HepG2 (cell line): ENCODE results near the gene MSI2. TPM values are rescaled to one million over a fixed set of nuclear protein-coding genes. Genes with fewer than 3 reads are reported as not detected.

Experiments
- HOXA3 ChIP-seq: sonication (generic); formaldehyde crosslinking; IDR thresholded peaks from 2 replicates; pipeline ENCODE4 v1.5.0; 2020; ENCODE audit warnings: missing genetic modification reagents
- MXD3 ChIP-seq: IDR thresholded peaks from 2 replicates; pipeline ENCODE4 v1.6.1; 2016; ENCODE audit warnings: mild to moderate bottlenecking, missing biosample characterization, missing genetic modification reagents
- RERE ChIP-seq: IDR thresholded peaks from 2 replicates; pipeline ENCODE4 v1.6.1; 2016; ENCODE audit warnings: low read depth, missing genetic modification reagents, missing compliant biosample characterization
- SP140L ChIP-seq: sonication (generic); formaldehyde crosslinking; IDR thresholded peaks from 2 replicates; pipeline ENCODE4 v1.4.0; 2020; ENCODE audit warnings: missing genetic modification reagents, borderline replicate concordance
- TCF7L2 ChIP-seq: IDR thresholded peaks from 2 replicates; pipeline ENCODE4 v1.6.1; 2011; ENCODE audit warnings: mild to moderate bottlenecking, low read depth, low read length, moderate library complexity
- ZKSCAN1 ChIP-seq: fragments of 150-350 bp; IDR thresholded peaks from 2 replicates; pipeline ENCODE4 v1.6.1; 2014; ENCODE audit warnings: low read length
- ZMAT3 ChIP-seq: sonication (generic); formaldehyde crosslinking; conservative IDR thresholded peaks from 2 replicates; pipeline ENCODE4 v1.7.0; 2021; ENCODE audit warnings: missing genetic modification reagents
- ZNF160 ChIP-seq: sonication (generic); formaldehyde crosslinking; IDR thresholded peaks from 2 replicates; pipeline ENCODE4 v1.8.0; 2022; ENCODE audit warnings: mild to moderate bottlenecking, inconsistent platforms, missing genetic modification reagents
- ZNF646 ChIP-seq: sonication (generic); formaldehyde crosslinking; IDR thresholded peaks from 2 replicates; pipeline ENCODE4 v1.9.0; 2021; ENCODE audit warnings: mild to moderate bottlenecking, missing genetic modification reagents
- polyA plus RNA-seq, 8 experiments: library from polyadenylated mRNA; depleted of rRNA in 3 of 8; stranded (reverse) in 7 of 8; unstranded in 1 of 8; fragments of >200 nt; fragmentation: Illumina TruSeq in 4 of 8; extraction: Trizol in 4 of 8; gene quantifications; 2 replicates each; pipeline versions ENCODE4 v1.2.1 to v1.2.3, GENCODE V29; 2011 to 2016; ENCODE audit warnings: low read depth in 4 of 8, missing spikeins in 1 of 8, mixed read lengths in 1 of 8; ENCODE audit not compliant: insufficient read depth in 1 of 8
- total RNA-seq, 5 experiments: library from RNA; depleted of rRNA; stranded (reverse); fragments of >200 nt; fragmentation: Illumina TruSeq; extraction: Trizol; gene quantifications; 2 replicates each; pipeline ENCODE4 v1.2.3, GENCODE V29; 2016; ENCODE audit warnings: low read depth in 1 of 5
- TF ChIP-seq, protein P1 (sequence below): sonication (generic); formaldehyde crosslinking; conservative IDR thresholded peaks from 2 replicates; pipeline ENCODE4 v1.8.0; 2022; ENCODE audit warnings: missing genetic modification reagents
- TF ChIP-seq, protein P2 (sequence below): sonication (generic); formaldehyde crosslinking; IDR thresholded peaks from 2 replicates; pipeline ENCODE4 v1.5.0; 2020; ENCODE audit warnings: missing genetic modification reagents

The MSI2 gene
- total and polyA plus RNA-seq, 2 of the 13 experiments (the other 11 are each of a cell fraction or from before 2014, with no cell fraction given): 77.5 to 78.4 TPM

- TF ChIP-seq RERE (CRISPR knock-in tag): peak; percentile 86
- peak; percentile 87 for TF ChIP-seq ZNF646 (CRISPR knock-in tag)
- TF ChIP-seq, protein P1, sequence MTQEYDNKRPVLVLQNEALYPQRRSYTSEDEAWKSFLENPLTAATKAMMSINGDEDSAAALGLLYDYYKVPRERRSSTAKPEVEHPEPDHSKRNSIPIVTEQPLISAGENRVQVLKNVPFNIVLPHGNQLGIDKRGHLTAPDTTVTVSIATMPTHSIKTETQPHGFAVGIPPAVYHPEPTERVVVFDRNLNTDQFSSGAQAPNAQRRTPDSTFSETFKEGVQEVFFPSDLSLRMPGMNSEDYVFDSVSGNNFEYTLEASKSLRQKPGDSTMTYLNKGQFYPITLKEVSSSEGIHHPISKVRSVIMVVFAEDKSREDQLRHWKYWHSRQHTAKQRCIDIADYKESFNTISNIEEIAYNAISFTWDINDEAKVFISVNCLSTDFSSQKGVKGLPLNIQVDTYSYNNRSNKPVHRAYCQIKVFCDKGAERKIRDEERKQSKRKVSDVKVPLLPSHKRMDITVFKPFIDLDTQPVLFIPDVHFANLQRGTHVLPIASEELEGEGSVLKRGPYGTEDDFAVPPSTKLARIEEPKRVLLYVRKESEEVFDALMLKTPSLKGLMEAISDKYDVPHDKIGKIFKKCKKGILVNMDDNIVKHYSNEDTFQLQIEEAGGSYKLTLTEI (CRISPR knock-in tag): no peak
- TF ChIP-seq ZMAT3: no peak; the same call in 1 of the 2 replicates
- TF ChIP-seq, protein P2, sequence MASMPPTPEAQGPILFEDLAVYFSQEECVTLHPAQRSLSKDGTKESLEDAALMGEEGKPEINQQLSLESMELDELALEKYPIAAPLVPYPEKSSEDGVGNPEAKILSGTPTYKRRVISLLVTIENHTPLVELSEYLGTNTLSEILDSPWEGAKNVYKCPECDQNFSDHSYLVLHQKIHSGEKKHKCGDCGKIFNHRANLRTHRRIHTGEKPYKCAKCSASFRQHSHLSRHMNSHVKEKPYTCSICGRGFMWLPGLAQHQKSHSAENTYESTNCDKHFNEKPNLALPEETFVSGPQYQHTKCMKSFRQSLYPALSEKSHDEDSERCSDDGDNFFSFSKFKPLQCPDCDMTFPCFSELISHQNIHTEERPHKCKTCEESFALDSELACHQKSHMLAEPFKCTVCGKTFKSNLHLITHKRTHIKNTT: no peak
- 0 out of 2 replicates have a peak, but pooled peaks have one; percentile 41 for TF ChIP-seq ZKSCAN1
- peak; percentile 84 for TF ChIP-seq HOXA3 (CRISPR knock-in tag)
- no peak; the same call in 1 of the 2 replicates for TF ChIP-seq ZNF160
- 0 out of 2 replicates have a peak, but pooled peaks have one; percentile 18 for TF ChIP-seq SP140L (CRISPR knock-in tag)
- TF ChIP-seq TCF7L2: no peak
- no peak for TF ChIP-seq MXD3
These were observed 260.2 kb downstream of the MSI2 start (continued) for GRCh38 chr17:57516290-57517230.
